Activated CD8-positive, alpha-beta memory T cell treated with anti-CD3 and anti-CD28 coated beads, Interleukin-2, amount 50 U/mL, for 24 hours (primary cell): ENCODE data around the gene MYO3B.

Experiments
- DNase-seq: peaks from one replicate; pipeline ENCODE4 v3.0.0-alpha.2; 2020; ENCODE audit errors: extremely low read depth

Gene MYO3B

GRCh38 chr2:170161516-170162270 is 16.3 kb upstream of the MYO3B start:
- no peak for DNase-seq

GRCh38 chr2:170162271-170162632 is 15.7 kb upstream of the MYO3B start:
- no peak for DNase-seq

DNA sequence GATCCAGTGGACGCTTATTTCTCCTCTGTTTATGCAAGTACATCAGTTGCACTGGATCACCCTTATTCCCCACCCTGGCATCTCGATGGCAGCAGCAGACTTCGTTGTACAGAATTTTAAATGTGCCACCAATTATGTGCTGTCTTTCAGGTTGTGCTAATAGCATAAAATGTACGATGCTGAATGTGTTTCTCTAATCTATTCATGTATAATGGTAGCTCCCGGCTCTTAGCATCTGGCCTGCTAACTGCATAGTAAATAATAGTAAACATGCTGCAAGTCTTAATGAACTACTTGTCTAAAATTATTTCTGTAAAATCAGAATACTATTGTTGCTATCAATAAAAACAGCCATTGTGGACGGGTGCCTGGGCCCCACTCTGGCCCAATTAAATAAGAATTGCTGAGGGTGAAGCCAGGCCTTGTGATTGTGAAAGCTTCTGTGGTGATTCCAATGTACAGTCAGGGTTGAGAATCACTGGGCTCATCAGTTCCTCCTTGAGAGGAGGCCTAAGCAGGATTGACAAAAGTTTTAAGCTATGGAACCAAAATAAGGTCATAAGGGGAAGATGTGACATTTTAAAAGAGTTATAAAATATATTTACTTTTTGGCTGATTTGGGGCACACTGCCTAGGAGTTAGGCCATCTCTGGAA is 14.4 kb upstream of the MYO3B start:
- DNase-seq: no peak

DNA sequence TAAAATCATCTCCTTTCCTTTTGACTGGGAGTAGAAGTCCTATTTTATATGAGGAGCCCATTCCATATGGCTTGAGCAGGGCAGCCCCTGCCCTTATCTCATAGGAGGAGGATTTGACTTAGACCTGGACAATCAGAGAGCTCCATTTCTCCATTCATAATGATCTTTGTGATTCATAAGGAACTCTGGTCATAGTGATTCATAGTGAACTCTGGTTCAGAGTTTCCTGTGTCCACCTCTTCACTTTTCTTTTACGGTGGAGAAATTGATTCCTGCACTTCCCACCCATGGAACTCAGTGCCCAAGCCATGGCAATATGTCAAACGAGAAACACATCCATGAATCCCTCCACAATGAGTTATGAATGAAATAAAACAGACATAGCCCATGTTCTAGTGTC is 12.8 kb upstream of the MYO3B start:
- no peak for DNase-seq

DNA sequence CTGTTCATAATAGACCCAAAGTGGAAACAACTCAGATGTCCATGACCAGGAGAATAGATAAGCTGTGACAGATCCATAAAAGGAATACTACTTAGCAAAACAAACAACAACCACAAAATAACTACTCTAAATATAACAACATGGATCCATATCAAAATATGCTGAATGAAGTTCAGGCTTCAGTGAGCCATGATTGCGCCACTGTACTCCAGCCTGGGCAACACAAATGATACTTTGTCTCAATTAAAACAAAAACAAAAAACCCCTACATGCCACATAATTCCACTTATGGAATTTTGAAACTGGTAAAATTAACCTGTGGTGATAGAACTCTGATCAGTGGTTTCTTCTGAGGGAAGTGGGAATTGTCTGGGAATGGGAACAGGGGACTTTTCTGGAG is 11.2 kb upstream of the MYO3B start:
- DNase-seq: no peak

- DNase-seq: no peak
These were observed 7.5 kb upstream of the MYO3B start for GRCh38 chr2:170170281-170171040.

- no peak for DNase-seq
These were observed 1.7 kb upstream of the MYO3B start for GRCh38 chr2:170176212-170176611.

GRCh38 chr2:170180031-170180566 is 2.2 kb downstream of the MYO3B start:
- DNase-seq: no peak

DNA sequence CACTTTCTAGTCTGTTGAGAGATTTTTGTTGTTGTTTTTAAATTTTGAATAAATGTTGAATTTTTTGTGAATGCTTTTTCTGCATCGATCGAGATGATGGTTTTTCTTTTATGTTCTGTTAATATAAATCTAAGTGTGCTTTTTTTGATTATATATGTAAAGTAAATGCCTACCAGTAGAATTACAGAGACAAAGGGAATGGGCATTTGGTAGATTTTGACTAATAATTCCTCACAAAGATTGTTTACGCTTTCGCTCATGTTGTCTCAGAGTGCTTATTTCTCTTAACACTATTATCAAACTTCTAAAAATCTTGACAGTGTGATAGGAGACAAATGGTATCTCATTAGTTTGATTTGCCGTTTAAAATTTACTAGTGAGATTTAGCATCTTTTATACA is 3.7 kb downstream of the MYO3B start:
- DNase-seq: no peak

DNA sequence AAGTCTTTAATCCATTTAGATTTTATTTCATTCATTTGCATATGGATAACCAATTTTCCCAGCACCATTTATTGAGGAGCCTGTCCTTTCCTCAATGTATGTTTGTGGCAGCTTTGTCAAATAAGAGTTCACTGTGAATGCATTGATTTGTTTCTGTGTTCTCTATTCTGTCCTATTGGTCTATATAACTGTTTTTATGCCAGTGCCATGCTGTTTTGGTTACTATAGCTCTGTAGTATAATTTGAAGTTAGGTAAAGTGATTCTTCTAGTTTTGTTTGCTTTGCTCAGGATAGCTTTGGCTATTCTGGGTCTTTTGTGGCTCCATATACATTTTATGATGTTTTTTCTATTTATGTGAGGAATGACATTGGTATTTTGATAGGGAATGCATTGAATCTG is 7.4 kb downstream of the MYO3B start:
- no peak for DNase-seq

- no peak for DNase-seq
These were observed 11.8 kb downstream of the MYO3B start for GRCh38 chr2:170189757-170190156.

- no peak for DNase-seq
These were observed 12.2 kb downstream of the MYO3B start for GRCh38 chr2:170190172-170190571.

GRCh38 chr2:170191166-170191866 is 13.4 kb downstream of the MYO3B start:
- no peak for DNase-seq

GRCh38 chr2:170196963-170197362 is 19.0 kb downstream of the MYO3B start:
- DNase-seq: no peak

GRCh38 chr2:170201275-170201674 is 23.3 kb downstream of the MYO3B start:
- no peak for DNase-seq

GRCh38 chr2:170201734-170202393 is 23.9 kb downstream of the MYO3B start:
- DNase-seq: no peak

DNA sequence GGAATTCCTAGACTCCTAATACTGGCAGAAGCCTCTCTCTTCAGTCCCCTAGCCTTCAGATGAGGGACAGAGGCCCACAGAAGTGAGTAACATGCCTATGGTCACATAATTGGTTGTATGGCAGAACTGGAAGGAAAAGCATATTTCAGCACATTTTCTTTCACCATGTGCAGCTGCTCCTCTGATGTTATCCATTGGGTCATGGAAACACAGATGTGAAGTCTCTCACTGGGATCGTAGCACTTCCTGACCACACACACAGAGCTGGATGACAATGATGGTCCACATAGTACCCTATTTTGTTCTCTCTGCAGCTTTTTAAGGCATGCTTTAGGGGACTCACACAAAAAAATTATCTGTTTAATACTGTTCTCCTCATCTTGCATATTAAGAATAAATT is 24.5 kb downstream of the MYO3B start:
- no peak for DNase-seq

DNA sequence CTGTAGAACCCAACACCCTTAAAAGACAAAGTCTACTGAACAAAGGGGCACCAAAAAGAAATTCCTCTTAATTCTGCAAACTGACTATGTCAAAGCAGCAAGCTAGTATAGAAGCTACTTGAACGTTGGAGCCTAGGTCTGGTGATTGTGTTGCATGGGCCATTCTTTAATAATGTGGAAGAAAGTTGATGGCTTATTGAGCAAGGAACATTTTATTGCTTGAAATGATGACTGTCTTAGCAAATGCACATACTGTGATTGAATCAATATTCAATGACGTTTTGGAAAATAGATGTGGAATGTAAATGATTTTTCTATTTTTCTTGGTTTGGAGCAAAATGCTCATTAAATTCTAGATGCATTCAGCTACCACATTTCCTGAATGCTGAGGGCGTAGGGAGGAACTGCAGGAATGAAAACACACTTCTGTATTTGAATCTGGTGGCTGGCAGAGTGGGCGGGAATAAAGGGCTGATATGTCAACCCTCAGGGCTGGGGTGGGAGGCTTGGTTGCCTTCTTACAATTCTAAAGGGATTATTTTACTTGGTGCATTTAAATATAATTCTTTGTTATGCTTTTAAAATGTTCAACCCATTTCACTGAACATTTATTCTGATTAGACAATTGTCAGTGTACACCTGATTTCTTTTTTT is 26.5 kb downstream of the MYO3B start:
- no peak for DNase-seq

DNA sequence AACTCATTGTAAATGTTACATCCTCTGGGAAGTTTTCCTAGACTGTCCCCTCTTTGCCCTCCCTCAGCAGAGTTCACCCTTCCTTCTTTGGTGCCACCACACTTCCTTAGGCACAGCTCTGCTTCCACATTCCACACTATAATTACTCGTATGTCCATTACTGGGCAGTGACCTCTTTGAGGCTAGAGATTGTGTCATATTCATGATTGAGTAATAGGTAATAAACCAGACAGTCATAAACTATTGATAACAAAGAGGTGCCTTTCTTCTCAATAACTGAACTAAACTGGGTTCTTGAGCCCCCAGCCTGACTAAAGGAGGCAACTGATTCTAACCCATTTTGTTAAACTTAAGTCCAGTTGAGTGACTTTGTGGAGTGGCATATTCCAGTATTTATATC is 28.3 kb downstream of the MYO3B start:
- DNase-seq: no peak

DNA sequence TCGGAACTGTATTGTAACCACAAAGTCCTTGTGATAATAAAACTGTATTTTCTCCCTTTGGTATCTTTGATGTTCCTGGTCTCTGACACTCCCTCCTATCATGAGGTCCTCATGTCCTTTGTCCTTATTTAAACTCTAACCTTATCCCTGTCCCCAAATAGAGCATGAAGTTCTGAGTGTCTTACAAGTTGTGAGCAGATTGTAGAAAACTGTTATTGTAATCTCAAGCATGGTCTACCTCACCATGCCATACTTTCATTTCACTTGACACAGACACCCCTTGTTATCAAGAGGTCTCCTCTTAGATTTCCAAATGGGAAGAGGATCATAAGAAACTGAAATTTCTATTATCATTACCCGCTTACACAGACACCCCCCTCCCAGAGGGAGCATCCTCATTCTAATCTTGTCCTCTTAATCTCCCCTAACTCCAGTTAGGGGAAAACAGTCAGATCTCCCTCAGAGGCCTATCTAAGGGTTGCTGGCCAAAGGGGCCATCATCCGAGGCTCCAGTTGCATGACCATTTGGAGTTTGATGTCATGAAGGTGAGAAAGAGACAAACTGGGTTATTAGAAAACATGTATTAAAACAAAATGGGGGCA is 29.0 kb downstream of the MYO3B start:
- DNase-seq: no peak

GRCh38 chr2:170207901-170208300 is 30.0 kb downstream of the MYO3B start:
- no peak for DNase-seq
